Rectal smooth muscle tissue (tissue), 1 donor: Measurements from ENCODE around the gene EED.
A peak's percentile ranks its signal among the peaks of the same experiment; 100 is the strongest.

Source experiments
- H3K27ac ChIP-seq: one replicate; pipeline ENCODE4 v1.7.0; 2013; ENCODE audit warnings: low read depth, low read length, inconsistent platforms
- H3K27me3 ChIP-seq: one replicate; pipeline ENCODE4 v1.7.0; 2013; ENCODE audit warnings: low read length; ENCODE audit not compliant: control insufficient read depth, insufficient read depth
- H3K36me3 ChIP-seq: one replicate; pipeline ENCODE4 v1.7.0; 2013; ENCODE audit warnings: low read length; ENCODE audit not compliant: control insufficient read depth, insufficient read depth
- H3K4me1 ChIP-seq: one replicate; pipeline ENCODE4 v1.7.0; 2013; ENCODE audit warnings: low read length; ENCODE audit not compliant: control insufficient read depth, insufficient read depth
- H3K4me3 ChIP-seq: one replicate; pipeline ENCODE4 v1.7.0; 2013; ENCODE audit warnings: low read length
- H3K9ac ChIP-seq: one replicate; pipeline ENCODE4 v1.7.0; 2013; ENCODE audit warnings: low read length

EED gene, protein sequence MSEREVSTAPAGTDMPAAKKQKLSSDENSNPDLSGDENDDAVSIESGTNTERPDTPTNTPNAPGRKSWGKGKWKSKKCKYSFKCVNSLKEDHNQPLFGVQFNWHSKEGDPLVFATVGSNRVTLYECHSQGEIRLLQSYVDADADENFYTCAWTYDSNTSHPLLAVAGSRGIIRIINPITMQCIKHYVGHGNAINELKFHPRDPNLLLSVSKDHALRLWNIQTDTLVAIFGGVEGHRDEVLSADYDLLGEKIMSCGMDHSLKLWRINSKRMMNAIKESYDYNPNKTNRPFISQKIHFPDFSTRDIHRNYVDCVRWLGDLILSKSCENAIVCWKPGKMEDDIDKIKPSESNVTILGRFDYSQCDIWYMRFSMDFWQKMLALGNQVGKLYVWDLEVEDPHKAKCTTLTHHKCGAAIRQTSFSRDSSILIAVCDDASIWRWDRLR

DNA sequence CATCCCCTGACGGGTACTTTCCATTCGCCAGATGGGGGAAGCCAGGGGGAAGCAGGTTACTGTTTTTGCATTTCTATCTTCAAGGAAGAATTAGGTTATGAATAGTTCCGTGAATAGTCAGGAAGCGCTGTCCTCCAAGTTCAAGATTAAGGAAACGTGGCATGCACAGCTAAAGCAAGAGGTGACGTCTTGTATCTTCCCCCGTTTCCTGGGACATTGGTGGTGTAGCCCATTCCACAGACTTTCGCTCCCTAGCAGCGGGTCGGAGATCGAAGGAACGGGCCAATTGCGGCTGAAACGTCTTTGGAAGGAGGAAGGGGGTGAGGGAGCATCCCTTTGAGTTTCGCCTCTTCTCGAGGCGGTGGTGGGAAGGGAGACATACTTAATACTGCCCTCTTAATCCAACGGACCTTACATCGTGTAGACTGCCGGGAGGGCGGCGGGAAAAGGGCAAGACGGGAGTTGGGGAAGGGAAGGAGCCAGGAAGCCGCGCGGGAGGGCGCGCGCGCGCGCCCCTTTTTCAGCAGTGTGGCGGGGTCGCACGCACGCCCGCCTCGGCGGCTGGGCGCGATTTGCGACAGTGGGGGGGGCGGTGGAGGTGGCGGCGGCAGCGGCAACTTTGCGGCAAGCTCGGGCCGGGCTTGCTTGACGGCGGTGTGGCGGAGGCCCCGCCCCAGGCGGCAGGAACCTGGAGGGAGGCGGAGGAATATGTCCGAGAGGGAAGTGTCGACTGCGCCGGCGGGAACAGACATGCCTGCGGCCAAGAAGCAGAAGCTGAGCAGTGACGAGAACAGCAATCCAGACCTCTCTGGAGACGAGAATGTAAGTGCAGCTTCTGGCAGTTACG lies at the start of gene EED:
Gene EED (plus strand): TSS at position 232 of the 847 bp plus-strand sequence. CDS start 477 bp downstream, at position 709.
- Histone ChIP-seq H3K4me3 (peak within 1 kb of the TSS; percentile 99), H3K9ac (peak within 1 kb of the TSS; percentile 99), H3K27me3 (no peaks in the 10 kb centered on the region), H3K36me3 (no peaks in the 10 kb centered on the region), H3K27ac (peak within 1 kb of the TSS; percentile 98), H3K4me1 (peaks cover 6% of the 10 kb centered on the region)

DNA sequence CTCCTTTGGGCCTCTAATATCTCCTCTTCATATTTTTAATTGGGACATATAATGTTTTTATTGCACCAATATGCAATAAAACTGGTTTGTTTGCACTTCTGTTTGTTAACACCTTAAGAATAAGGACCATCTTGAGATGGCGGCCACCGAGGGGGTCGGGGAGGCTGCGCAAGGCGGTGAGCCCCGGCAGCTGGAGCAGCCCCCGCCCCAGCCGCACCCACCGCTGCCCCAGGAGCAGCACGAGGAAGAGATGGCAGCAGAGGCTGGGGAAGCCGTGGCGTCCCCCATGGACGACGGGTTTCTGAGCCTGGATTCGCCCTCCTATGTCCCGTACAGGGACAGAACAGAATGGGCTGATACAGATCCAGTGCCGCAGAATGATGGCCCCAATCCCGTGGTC lies 49.6 kb upstream of the EED start:
- H3K27me3 ChIP-seq, result no peaks in the 10 kb centered on the region
- H3K4me3 ChIP-seq, result no peak overlapping the region
- H3K36me3 ChIP-seq, result no peaks in the 10 kb centered on the region
- H3K27ac ChIP-seq, result no peak overlapping the region
- H3K9ac ChIP-seq, result no peak overlapping the region
- peaks cover 8% of the 10 kb centered on the region for H3K4me1 ChIP-seq

DNA sequence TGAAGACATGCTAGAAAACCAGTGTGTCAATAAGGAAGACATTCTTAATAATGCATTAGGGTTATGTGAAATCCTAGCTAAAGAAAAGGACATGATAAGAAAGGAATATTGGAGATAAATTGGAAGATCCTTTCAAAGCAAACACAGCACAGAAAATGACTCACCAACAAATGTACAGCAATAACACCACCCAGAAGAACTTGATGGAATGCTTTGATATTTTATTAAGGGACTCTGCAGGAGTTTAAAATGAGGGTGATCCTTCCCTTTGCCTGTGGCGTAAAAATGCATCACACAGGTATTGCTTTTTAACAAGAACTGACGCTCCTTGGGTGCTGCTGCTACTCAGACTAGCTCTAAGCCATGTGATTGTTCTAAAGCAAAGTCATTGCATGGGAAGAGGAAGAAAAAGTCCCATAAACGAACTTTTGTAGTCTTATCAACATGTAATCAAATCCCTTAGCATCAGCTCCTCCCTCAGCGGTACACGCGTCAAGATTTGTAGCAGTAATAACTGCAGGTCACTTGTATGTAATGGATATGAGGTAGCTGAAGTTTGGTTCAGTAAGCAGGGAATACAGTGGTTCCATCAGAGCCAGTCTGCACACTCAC lies 48.4 kb upstream of the EED start:
- Histone ChIP-seq H3K36me3 (no peaks in the 10 kb centered on the region), H3K27me3 (no peaks in the 10 kb centered on the region), H3K4me1 (peaks cover 11% of the 10 kb centered on the region), H3K27ac (no peak overlapping the region), H3K4me3 (no peak overlapping the region), H3K9ac (no peak overlapping the region)

DNA sequence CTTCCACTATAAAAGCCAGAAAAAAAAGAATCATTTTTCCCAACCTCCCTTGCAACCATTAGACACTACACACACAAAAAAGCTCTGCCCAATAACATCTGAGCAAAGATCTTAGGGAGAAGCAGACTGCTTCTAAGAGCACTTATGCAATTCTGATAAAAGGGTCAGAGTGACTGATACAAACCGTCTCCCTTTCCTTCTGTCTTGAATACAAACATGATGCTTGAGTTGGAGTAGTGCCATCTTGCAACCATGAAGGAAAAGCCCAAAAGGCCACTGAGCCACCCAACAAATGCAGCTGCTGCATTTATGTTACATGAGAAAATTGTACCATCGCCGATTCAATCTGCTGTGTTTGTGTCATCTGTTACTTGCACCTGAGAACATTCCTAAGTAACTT lies 47.6 kb upstream of the EED start:
- H3K4me1 ChIP-seq, result peaks cover 11% of the 10 kb centered on the region
- H3K9ac ChIP-seq, result no peak overlapping the region
- H3K27me3 ChIP-seq, result no peaks in the 10 kb centered on the region
- no peak overlapping the region for H3K4me3 ChIP-seq
- no peaks in the 10 kb centered on the region for H3K36me3 ChIP-seq
- no peak overlapping the region for H3K27ac ChIP-seq

DNA sequence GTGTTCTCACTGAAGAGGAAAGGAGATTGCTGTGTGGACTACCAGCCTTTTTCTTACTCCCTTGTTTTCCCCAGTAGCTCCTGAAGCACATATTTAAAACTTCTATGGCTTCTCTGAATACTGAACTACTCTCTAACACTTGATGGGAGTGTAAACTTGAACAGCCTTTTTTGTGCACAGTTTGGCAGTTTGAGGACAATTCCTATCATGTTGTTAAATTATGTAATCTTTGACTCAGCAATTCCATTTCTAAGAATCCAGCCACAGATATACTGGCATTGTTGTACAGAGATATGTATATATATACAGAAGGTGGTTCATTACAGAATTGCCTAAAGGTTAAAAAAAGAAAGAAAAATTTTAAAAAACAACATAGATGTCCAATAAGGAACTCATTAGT lies 47.1 kb upstream of the EED start:
- no peak overlapping the region for H3K9ac ChIP-seq
- no peak overlapping the region for H3K27ac ChIP-seq
- H3K4me3 ChIP-seq, result no peak overlapping the region
- no peaks in the 10 kb centered on the region for H3K27me3 ChIP-seq
- H3K4me1 ChIP-seq, result peaks cover 11% of the 10 kb centered on the region
- no peaks in the 10 kb centered on the region for H3K36me3 ChIP-seq

DNA sequence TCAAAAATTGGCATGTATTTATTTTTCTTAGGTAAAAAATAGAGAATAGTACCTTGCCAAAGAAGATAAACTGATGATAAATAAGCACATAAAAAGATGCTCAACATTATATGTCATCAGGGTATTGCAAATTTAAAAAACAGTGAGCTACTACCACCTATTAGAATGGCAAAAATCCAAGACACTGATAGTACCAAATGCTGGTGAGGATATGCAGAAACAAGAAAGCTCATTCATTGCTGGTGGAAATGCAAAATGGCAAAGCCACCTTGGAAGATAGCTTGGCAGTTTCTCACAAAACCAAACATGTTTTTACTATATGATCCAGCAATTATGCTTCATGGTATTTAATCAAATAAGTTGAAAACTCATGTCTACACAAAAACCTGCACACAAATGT lies 46.4 kb upstream of the EED start:
- H3K9ac ChIP-seq, result no peak overlapping the region
- H3K4me1 ChIP-seq, result peaks cover 11% of the 10 kb centered on the region
- H3K36me3 ChIP-seq, result no peaks in the 10 kb centered on the region
- H3K27ac ChIP-seq, result no peak overlapping the region
- no peaks in the 10 kb centered on the region for H3K27me3 ChIP-seq
- H3K4me3 ChIP-seq, result no peak overlapping the region

DNA sequence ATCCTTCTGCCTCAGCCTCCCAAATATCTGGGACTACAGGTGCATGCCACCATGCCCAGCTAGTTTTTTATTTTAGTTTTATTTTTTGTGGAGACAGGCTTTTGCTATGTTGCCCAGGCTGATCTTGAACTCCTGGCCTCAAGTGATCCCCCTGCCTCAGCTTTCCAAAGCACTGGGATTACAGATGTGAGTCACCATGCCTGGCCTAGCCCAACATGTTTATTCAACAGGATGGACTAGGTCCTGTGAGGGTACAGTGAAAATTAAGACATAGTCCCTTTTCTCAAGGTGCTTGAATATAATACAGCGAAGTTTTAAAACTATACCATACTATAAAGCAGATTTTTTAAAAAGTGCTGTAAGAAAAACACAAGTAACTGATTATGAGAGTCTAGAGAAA lies 45.2 kb upstream of the EED start:
- H3K27ac ChIP-seq, result no peak overlapping the region
- H3K4me1 ChIP-seq, result peaks cover 6% of the 10 kb centered on the region
- H3K36me3 ChIP-seq, result no peaks in the 10 kb centered on the region
- no peak overlapping the region for H3K4me3 ChIP-seq
- no peaks in the 10 kb centered on the region for H3K27me3 ChIP-seq
- no peak overlapping the region for H3K9ac ChIP-seq

DNA sequence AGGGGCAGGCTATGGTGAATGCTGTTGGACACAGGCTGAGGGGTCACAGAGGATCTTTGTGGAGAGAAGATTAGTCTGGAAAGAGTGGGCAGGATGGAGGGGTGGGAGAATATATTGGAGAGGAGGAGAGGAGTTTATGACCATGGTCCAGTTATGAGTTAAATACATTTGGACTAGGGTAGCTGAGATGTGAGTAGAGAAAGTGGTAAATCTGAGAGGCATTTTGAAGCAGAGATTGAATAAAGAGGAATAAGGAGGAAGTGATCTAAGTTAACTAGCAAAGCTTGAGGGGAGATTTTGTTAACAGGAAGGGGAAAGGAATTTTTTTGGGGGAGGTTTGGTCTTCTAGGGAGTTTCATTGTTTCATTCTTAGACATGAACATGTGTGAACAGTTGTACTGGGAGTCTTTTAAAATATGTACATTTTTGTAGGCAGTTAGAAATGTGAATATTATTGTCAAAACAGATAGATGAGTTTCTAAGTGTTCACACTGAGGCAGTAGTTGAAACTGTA lies 43.1 kb upstream of the EED start:
- H3K27ac ChIP-seq, result no peak overlapping the region
- H3K9ac ChIP-seq, result no peak overlapping the region
- H3K36me3 ChIP-seq, result no peaks in the 10 kb centered on the region
- H3K27me3 ChIP-seq, result no peaks in the 10 kb centered on the region
- H3K4me3 ChIP-seq, result no peak overlapping the region
- peaks cover 6% of the 10 kb centered on the region for H3K4me1 ChIP-seq

DNA sequence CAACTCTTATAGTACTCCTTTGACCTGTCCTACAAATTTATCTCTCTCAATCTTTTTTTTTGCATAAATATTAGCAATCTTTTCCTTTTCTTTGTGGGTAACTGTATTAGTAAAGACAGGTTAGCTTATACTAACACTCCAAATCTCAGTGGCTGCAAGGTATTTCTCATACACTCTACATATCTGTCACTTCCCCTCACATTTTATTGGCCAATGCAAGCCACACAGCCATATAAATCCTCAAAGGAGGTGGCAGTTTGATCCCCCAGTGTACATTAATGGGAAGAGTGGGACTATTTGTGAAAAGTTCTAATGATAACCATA lies 42.6 kb upstream of the EED start:
- no peaks in the 10 kb centered on the region for H3K36me3 ChIP-seq
- H3K4me3 ChIP-seq, result peak overlapping the region; percentile 24
- peaks cover 6% of the 10 kb centered on the region for H3K4me1 ChIP-seq
- no peak overlapping the region for H3K9ac ChIP-seq
- no peak overlapping the region for H3K27ac ChIP-seq
- no peaks in the 10 kb centered on the region for H3K27me3 ChIP-seq

DNA sequence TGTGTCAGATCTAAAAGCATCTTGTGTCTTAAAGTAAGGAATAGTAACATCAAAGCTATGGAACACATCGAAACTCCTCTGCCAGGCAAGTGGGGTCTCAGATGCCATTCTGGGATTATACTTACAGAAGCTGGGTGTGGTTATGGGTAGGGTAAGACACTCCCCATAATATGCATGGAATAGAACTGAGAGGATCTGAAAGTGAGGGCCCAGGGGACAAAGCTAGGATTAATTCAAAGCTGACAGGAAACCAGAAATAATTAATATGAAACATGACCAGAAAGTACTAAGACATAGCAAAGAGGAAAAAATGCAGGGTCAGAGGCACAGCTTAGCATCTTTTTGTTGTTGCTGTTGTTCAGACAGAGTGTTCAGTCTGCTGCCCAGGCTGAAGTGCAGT lies 40.2 kb upstream of the EED start:
- Histone ChIP-seq H3K27me3 (no peaks in the 10 kb centered on the region), H3K27ac (no peak overlapping the region), H3K9ac (no peak overlapping the region), H3K4me3 (no peak overlapping the region), H3K4me1 (peaks cover 3% of the 10 kb centered on the region), H3K36me3 (no peaks in the 10 kb centered on the region)

DNA sequence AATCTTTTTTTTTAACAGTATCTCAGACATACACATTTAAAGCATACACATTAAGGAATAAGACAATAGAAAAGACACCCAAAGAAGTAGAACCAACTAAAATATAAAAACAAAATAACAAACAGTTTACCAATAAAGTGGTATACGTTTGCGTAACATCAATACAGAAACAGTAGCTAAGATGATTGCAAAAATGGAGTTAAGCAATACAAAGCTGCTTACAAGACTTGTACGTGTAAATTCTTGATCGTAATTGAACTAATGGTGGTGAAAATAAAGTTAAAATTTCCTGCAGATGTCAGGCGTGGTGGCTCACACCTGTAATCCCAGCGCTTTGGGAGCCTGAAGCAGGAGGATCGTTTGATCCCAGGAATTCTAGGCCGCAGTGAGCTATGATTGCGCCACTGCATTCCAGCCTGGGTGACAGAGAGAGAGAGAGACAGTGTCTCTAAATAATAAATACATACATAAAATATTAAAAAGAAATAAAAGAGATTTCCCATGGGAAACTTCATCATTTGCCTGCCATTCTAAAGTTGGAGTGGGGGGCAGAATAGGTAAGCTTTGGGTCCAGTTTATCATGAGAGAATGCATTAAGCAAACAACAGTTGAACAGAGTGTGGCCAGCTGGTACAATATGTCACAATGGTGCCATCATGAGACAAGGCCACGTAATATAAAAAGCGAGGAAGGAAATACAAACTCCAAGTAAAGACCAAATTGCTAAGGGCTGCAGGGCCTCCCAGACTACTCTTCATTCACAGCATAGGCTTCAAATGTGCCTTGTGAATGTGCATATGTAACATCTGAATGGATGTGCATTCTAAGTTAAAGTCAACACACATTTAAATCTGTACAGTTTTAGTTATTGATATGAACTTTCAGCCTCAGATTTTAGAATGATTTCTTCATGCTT lies 38.9 kb upstream of the EED start:
- H3K27ac ChIP-seq, result no peak overlapping the region
- no peaks in the 10 kb centered on the region for H3K36me3 ChIP-seq

DNA sequence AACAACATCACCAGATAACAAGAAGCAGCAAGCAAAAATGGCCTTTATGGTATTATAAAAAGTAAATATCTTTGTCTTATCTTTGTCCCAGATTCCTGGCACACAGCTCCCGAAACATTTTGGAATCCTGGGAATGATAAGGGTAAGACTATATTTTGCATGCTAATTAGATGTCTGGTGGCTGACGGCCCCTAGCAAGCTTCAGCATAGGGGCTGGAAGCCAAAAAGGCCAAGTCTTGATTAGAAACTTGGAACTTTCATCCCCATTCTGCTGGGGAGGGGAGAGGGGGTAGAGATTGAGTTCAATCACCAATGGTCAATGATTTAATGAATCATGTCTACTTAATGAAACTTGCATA lies 38.2 kb upstream of the EED start:
- Histone ChIP-seq H3K27me3 (no peaks in the 10 kb centered on the region), H3K36me3 (no peaks in the 10 kb centered on the region), H3K4me3 (no peak overlapping the region), H3K4me1 (no peaks in the 10 kb centered on the region), H3K9ac (no peak overlapping the region), H3K27ac (no peak overlapping the region)

More for the DNA sequence above, 38.9 kb upstream of the EED start:
- no peaks in the 10 kb centered on the region for H3K27me3 ChIP-seq
- no peak overlapping the region for H3K9ac ChIP-seq
- H3K4me3 ChIP-seq, result no peak overlapping the region
- no peaks in the 10 kb centered on the region for H3K4me1 ChIP-seq
